GM18868 (cell line): ENCODE data around the gene GGTLC1.

Source experiments
- ATAC-seq: cut with Tn5 transposase; IDR thresholded peaks from one replicate; pipeline ENCODE4 v1.9.1; 2021; ENCODE audit warnings: mild to moderate bottlenecking, moderate library complexity; ENCODE audit not compliant: unreplicated experiment

Gene GGTLC1

DNA sequence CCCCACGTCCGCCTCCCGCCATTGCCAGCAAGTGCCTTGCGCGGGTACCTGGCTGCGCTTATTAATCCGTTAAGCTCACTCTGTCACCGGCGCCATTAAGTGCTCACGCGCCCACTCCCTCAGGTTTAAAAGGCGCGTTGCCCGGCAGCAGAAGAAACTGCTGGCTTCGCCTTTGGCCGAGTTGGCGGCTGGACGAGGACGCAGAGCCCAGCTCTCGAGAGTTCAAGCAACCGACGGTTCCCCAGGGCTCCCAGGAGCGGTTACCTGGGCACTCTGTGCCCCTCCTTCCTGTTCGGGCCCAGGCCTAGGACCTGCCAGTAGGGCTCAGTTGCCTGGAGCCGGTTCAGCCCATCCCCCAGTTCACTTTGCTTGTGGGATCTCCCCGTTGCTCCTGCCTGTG is at the start of gene GGTLC1:
Gene GGTLC1, minus strand, starts transcription at position 219 of the 400 bp plus-strand sequence. CDS start 2,168 bp downstream, outside the sequence.
- no peak for ATAC-seq

DNA sequence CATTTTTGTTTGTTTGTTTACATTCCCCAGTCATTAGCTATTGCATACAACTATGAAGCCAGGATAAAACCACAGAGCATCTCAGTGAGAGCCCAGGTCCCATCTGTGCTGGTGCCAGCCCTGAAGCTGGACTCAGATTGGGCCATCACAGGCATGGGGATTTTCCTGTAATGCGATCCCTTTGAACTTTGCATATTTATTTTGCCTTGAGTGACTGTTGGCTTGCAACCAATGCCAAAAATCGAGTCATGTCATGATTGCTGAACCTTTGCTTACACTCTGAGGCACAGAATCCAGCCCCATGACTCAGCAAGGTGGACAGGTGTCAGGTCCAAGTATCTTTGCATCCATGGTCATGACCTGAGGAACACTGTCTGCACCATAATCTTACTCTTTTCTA is 46.2 kb upstream of the GGTLC1 start:
- ATAC-seq = no peak

DNA sequence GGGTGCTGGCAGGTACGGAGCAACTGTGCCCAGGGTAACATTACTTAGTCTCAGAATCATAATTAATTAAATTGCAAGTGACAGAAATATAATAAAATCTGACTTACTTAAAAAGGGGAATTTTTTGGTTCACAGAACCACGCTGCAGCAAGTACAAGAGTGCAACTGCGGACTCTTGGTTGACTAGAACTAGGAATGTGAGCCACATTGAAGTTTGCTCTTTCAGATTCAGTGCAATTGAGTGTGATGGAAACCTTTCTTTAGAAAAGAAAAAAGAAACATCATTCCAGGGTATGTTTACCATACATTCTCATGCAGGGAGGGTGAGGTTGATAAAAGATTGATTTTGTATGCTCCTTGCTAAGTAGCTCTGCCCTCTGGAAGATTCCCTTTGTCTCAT is 45.0 kb upstream of the GGTLC1 start:
- no peak for ATAC-seq

DNA sequence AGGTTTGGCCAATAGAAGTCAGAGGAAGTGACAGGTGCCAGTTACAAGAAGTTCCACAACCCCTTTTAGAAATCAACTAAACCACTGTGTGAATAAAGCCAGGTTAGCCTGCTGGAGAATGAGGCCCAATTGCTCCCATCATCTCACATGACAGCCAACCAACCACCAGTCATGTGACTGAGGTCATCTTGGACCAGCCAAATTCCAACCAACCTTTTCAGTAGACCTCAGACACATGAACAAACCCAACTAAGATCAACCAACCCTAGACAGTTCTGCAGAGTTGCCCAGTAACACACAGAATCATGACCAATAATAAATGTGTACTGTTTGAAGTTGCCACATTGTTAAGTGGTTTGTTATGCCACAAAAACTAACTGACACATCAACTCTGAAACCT is 44.6 kb upstream of the GGTLC1 start:
- no peak for ATAC-seq

DNA sequence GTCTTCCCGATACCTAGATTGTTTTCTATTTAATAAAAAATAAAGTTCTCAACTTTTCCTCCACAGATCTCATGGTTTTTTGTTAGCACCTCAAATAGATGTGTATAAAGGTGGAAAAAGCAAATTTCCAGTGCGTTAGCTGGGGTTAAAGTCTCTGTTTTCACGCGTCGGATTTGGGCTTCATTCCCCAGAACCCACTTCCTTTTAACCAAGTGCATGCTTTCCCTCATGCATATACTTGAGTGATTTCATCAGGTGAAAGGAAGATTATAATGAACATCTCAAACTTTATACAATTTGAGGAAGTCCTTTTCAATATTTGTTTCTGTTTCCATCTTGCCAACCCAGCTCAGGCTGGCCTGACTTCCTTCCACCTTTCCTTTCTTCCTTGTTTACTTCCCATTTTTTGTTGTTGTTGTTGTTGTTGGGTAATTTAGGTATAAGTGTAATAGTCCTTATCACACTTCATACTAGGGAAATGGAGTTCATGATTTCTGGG is 43.9 kb upstream of the GGTLC1 start:
- no peak for ATAC-seq

DNA sequence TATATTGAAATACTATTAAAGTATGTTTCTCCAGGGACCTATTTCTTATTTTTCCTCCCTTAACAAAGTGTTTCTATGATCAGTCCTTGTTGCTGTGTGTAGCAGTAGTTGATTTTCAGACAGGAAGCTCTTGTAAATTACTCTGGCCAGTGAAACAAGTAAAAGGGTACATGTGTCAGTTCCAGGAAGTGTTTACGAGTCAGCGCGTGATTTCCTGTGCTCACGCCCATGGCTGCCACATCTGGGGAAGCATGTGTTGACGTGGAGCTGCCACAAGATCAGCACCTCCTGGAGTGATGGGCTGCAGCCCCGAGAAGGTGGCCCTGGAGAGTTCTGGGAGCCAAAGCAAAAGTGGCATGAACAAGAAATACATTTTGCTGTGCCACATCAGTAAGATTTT is 38.6 kb upstream of the GGTLC1 start:
- peak; percentile 56 for ATAC-seq

DNA sequence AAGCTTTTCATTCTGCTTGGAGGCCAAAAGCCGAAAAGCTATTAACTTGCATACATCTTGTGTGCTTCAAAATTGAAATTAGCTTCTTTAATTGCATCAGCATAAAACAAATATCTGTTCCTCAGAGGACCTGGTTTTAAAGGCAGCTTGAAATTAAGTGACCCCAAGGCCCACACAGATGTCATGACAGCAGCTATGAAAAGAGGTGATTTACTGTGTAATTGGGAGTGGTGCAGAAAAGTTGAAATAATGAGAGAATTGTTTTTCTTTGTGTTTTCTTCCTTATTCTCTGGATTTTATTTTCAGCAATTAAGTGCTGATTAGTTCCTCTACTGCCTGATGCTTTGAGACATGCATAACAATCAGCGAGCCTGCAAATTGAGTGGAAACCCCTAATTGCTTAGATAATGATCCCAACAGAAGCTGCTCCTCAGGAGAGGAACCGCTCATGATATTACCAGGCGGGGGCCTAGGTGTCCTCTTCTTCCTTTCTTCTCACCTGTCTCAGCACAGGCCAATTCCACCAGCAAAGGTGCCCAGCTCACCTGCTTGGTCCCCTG is 34.1 kb upstream of the GGTLC1 start:
- no peak for ATAC-seq

DNA sequence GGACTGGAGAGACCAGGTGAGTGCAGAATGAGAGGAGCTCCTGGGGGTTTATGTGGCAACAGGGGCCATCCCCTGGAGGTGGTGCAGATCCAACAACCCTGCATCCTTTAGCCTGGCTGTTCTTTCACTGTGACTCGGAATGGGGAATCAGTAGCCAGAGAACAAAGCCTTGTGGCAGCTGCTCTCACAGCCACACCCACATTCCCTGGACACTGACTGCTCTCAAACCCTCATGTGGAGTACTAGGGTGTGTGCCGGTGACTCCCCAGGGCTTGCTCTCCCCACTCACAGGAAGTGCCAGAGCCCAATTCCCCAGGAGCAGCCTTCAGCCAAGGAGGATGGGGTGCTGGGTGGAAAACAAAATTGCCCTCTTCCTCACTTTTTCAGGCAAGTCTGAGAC is 30.2 kb upstream of the GGTLC1 start:
- ATAC-seq = no peak

DNA sequence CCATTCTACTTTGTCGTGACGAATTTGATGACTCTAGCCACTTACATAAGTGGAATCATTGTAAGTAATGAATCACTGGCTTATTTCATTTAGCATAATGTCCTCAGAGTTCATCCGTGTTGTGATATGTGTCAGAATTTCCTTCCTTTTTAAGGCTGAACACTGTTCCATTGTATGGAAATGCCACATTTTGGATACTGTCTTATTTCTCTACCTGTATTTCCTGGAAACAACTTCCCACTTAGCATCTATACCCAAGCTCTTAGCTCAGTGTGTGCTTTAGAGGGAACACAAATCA is 28.8 kb upstream of the GGTLC1 start:
- no peak for ATAC-seq

DNA sequence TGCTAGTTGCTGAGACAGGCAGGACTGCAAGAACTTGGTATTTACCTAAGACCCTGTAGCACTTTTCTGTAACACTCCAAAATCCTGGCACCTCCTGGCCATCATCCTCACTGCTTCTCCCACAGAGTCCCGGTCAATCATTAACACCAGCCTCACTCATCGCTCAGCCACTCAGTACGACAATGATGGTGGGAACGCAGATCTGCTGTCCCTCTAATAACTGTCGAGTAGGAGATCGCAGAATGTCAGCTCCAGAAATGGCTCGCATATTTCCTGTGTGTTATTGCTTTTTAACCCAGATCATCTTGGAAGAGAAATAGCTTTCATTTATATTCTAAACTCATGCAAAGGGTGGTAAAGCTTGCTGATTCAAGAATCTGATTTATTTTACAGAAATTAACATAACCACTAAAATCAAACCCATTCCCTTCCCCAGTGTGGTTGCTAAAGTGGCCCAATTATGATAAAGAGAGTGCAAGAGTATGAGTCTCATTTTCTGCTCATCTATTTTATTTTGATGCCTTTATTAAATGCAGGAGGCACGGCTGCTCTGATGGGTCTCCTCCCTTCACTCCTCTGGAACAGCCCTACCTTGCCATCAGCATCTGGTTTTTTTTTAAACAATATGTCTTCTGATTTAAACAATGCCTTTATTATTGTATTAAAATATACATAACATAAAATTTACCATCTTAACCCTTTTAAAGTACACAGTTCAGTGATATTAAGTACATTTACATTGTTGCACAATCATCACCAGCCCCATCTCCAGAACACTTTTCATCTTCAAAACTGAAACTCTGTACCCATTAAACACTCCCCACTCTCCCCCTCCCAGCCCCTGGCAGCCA is 28.3 kb upstream of the GGTLC1 start:
- no peak for ATAC-seq

DNA sequence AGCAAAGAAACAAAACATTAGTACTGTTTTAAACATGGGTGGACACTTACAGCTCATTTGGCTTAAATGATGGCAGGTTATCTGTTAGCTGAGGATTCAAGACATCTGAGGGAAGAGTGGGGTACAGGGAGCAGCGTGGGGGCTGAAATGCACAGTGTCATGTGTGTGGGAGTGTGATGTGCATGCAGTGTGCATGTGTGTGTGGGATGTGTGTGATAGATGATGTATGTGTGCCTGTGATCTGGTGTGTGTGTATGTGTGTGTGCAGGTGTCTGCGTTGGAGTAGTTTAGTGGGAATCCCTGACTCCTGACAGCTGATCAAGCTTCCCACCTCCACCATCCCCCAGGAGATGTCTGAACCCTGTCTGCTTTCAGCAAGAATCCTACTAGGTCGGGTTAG is 25.4 kb upstream of the GGTLC1 start:
- no peak for ATAC-seq

DNA sequence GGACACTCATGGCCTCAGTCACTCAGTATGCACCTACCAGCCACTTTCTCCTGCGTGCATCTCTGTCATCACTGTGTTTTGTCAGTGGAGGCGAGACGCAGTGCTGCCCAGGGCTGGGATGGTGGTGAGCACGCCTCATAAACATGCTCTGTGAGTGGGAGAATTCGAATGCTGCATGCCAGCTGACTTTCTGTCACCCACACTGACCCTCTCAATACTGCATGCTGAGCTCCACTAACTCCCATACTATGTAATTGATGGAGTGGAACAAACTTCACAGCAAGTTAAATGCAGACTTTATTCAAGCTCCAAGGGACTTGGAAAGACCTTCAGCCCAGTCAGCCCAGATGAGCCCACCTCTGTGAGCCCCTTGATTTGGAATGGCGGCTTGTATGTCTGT is 22.7 kb upstream of the GGTLC1 start:
- no peak for ATAC-seq

DNA sequence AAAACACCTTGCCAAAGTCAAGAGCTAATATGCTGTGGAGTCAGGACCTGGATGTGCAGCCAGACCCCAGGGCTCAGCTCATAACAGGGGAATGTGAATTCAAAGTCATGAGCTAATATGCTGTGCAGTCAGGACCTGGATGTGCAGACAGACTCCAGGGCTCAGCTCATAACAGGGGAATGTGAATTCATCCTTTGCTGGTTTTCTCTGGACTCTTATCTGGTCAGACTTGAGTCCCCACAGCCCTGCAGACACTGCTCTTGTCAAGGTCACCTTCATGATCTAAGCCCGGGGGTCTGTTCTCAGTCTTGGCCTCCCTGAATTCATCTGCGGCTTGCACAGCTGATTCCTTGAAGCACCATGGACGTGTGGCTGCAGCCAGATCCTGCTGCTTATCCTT is 19.2 kb upstream of the GGTLC1 start:
- ATAC-seq = no peak

DNA sequence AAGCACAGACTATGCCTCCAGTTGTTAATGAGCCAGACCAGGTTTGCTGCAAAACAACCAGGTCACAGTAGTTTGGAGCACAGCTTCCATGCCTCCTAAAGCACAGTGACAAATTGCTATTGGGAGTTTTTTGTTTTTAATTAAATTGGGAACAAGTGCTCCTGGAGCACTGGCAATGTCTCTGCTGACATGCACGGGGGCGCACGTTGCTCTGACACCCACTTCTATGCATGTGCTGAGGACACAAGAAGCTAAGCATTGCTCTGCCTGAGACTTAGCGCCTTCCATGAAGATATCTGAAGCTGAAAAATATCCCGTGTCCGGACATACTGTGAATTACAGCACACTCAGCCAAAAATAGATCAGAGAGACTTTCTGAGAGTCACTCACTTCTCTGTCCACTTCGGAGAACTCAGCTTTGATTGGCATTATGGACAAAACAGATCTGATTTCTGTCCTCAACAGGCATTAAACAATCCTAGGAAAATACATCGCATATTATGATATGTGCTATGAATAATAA is 18.6 kb upstream of the GGTLC1 start:
- no peak for ATAC-seq

DNA sequence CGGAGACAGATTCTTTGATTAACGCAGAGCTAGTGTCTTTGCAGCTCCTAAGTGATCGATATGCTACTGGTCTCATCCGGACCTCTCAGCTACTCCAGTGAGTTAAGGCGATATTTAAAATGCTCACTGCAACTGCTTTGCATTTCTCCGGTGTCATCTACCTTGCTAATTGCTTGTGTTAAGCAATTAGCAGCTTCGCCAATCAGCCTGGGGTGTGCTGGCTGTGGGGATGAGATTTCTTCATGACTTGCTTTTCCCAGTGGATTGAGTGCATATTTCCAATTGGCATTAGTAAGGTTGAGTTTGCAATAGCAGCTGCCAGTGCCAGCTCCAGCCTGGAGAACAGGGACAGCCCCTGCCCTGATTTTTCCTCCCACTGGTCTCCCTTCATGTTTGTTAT is 18.0 kb upstream of the GGTLC1 start:
- no peak for ATAC-seq

DNA sequence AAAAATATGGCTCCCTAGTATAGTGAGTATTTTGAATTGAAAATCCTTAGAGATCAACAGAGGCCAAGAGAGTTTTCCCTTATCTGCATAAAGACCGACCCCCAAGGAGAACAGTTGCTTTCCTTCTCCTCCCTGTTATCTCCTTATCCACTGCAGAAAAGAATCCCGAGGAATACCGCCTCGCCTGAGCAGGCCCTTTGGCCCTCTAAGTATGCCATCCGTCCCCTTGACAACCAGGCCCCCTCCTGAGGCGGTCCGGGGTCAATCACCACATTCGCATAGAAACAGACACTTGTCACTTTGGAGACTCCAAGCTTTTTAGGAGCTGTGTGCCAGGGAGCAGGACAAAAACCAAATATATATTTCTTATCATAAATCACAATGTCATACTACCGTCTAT is 15.9 kb upstream of the GGTLC1 start:
- no peak for ATAC-seq

DNA sequence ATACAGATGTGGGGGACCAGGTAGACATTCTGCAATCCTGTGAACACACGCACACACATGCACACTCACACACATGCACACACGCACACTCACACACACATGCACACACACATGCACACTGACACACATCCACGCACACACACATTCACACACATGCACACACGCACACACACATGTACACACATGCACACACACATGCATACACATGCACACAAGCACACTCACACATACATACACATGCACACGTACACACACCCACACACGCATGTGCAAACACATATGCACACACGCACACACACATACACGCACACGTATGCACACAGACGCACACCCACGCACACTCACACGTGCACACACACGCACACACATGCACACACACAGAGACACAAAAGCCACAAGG is 14.3 kb upstream of the GGTLC1 start:
- ATAC-seq = no peak

DNA sequence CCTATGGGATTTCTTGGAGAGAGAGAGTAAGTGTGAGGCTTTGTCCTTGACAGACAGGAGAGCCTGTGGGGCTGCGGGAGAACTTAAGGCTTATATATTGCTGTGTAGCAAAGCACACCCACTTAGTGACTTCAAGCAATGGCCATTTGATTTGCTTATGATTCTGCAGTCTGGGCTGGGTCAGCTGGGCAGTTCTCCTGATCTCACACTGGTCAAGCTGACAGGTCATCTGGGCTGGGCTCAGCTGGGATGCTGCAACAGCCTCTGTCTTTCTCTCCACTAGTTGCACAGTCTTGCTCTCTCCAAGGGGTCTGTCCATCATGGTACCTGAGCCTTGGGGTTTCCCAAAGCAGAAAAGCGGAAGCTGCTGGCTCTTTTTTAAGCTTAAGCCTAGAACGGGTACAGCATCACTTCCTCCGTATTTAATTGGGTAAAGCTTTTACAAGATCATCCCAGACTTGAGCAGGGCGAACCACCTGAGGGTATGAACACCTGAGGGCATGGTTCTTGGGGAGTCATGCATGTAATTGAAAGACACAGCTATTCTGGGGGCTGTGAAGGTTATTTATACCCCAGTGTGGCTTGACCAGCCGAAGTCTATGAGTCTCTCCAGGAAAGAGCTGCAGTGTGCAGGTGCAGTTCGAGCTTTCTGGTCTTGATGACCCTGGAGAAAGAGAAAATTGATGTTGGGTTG is 13.3 kb upstream of the GGTLC1 start:
- ATAC-seq = peak; percentile 60

DNA sequence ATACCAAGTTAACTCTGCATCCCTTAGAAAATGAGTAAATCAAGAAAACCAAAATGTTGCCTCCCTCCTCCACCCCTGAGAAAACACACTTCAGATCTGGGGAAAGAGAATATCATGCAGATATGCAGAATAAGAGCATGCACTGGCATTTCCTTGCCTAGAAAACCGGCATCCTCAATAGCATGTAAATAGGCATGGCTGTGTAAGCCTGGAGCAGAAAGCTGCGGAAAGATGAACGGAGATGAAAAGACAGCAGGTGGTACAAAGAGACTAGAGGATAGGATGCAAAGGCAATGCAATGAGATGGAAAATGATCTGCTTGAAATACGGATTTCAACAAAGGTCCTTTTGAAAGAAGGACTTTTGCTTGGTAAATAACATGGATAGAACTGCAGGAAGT is 10.3 kb upstream of the GGTLC1 start:
- no peak for ATAC-seq

DNA sequence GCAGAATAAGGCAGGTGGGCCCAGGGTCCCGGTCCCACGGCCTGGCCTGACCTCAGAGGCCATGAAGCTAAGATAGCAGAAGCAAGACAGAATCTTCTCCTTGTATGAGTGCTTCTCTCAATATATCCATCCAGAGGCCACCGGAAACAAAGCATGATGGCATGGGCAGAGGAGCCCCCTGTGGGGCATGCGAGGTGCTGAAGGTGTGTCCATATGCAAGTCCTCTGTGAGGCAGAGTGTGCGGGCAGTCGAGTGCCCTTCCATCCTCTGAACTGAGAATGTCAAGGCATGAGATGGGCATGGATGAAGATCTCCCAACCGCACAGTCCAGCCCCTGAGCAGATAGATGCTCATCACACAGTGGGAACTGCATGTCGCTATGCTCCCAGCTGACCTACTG is 9.8 kb upstream of the GGTLC1 start:
- no peak for ATAC-seq

DNA sequence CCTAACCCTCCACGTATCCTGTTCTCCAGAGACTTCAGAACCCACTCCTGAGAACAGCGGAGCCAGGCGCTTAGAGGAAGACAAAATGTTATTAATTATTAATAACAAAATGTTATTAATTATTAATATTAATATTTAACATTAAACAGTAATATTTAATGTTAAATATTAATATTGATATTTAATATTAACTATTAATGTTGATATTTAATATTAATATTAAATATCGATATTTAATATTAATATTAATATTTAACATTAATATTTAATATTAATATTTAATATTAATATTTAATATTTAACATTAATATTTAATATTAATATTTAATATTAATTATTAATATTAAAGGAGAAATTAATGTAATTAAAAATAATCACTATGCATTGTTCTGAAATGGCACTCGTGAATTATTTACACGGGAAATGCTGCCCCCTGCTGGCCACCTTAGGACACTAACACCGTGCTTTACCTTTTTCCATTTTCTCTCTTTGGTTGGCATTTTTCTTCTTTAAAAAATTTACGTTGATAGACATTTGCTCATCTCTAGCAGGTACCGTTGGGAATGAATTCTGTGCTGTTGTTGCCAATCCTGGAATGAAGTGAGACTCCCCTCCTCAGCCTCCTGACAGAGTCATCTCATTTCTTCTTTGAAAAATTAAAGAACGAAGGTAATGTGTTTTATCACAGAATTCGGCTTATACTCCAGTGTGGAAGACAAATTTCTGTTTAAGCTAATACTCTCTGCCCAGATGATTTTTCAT is 7.5 kb upstream of the GGTLC1 start:
- no peak for ATAC-seq
